SH-SY5Y (cell line): ENCODE data around the gene SCP2D1.

Experiments
- GATA2 ChIP-seq: IDR thresholded peaks from 2 replicates; pipeline ENCODE4 v1.6.1; 2011; ENCODE audit warnings: mild to moderate bottlenecking, low read depth, low read length
- GATA3 ChIP-seq: IDR thresholded peaks from 2 replicates; pipeline ENCODE4 v1.6.1; 2011; ENCODE audit warnings: low read depth, mild to moderate bottlenecking, low read length, moderate library complexity

GRCh38 chr20:18788021-18788420, 25.6 kb upstream of the SCP2D1 start:
- TF ChIP-seq GATA3 (no peak), GATA2 (no peak)
